HAP-1 (cell line): Measurements from ENCODE around the gene MOV10L1.
"Not testable (repeated sequence)": the region's sequence is repeated elsewhere in the genome, so short reads cannot be mapped to it uniquely, and the experiment has no call there.

Experiments used
- DNase-seq, 2 experiments: peaks; one replicate each; pipeline ENCODE4 v3.0.0-alpha.2; 2016 to 2020; ENCODE audit warnings: low spot score in 2 of 2
- H3K27me3 ChIP-seq: fragments of 250-450 bp; sonication (Bioruptor Pico); 2 replicates; pipeline ENCODE4 v1.5.1; 2020; ENCODE audit warnings: low read depth, mild to moderate bottlenecking, moderate library complexity
- H3K36me3 ChIP-seq: fragments of 250-450 bp; sonication (Bioruptor Pico); replicated peaks from 2 replicates; pipeline ENCODE4 v1.5.1; 2020; ENCODE audit warnings: mild to moderate bottlenecking
- H3K4me1 ChIP-seq: fragments of 250-450 bp; sonication (Bioruptor Pico); 2 replicates; pipeline ENCODE4 v1.5.1; 2020; ENCODE audit warnings: mild to moderate bottlenecking
- H3K4me3 ChIP-seq: fragments of 250-450 bp; sonication (Bioruptor Pico); 2 replicates; pipeline ENCODE4 v1.5.1; 2020; ENCODE audit warnings: mild to moderate bottlenecking, moderate library complexity
- H3K9me3 ChIP-seq: fragments of 250-450 bp; sonication (Bioruptor Pico); 2 replicates; pipeline ENCODE4 v1.5.1; 2020; ENCODE audit warnings: mild to moderate bottlenecking, moderate library complexity
- in situ Hi-C: fragments of 300-500 bp; cut with MboI; formaldehyde crosslinking; loops from 3 replicates; pipeline ENCODE4 v1.14.3; 2020; ENCODE audit warnings: low sequenced_read_pairs, inconsistent platforms, mixed read lengths

The MOV10L1 gene

DNA sequence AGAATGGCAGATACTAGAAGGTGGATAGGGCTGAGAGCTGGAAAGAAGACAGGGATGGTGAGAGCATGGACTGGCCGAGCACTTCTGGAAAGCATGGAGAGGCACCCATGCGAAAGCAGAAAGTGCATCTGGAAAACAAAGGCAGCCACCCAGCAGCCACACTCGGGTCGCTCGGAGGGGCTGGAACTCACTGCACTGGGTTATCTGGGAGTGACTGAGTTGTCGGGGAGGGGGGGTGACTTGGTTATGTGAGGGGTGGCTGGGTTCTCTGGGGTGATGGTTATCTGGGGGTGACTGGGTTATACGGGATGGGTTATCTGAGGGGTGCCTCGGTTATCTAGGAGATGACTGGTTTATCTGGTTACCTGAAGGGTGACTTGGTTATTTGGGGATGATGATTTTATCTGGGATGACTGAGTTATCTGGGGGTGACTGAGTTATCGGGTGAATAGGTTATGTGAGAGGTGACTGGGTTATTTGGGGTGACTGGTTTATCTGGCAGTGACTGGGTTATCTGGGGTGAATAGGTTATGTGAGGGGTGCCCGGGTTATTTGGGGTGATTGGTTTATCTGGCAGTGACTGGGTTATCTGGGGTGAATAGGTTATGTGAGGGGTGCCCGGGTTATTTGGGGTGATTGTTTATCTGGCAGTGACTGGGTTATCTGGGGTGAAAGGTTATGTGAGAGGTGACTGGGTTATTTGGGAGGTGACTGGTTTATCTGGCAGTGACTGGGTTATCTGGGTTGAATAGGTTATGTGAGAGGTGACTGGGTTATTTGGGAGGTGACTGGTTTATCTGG, 78.1 kb downstream of the MOV10L1 start:
- DNase-seq: no peak
- Histone ChIP-seq H3K4me3 (no peak overlapping the region), H3K9me3 (no peaks in the 10 kb centered on the region; the same call in 1 of the 2 replicates), H3K27me3 (no peaks in the 10 kb centered on the region), H3K4me1 (no peaks in the 10 kb centered on the region), H3K36me3 (no peaks in the 10 kb centered on the region)
- in situ Hi-C loops: no loop called here

DNA sequence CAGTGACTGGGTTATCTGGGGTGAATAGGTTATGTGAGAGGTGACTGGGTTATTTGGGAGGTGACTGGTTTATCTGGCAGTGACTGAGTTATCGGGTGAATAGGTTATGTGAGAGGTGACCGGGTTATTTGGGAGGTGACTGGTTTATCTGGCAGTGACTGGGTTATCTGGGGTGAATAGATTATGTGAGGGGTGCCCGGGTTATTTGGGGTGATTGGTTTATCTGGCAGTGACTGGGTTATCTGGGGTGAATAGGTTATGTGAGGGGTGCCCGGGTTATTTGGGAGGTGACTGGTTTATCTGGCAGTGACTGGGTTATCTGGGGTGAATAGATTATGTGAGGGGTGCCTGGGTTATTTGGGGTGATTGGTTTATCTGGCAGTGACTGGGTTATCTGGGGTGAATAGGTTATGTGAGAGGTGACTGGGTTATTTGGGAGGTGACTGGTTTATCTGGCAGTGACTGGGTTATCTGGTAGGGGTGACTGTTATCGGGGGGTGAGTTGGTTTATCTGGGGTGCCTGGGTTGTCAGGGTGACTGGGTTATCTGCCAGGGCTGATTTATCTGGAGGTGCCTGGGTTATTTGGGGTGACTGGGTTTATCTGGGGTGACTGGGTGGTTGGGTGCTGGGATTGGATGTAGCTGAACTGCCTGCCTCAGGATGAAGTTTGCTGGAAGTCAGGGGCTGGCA, 78.8 kb downstream of the MOV10L1 start:
- not testable (repeated sequence) for H3K4me1 ChIP-seq

DNA sequence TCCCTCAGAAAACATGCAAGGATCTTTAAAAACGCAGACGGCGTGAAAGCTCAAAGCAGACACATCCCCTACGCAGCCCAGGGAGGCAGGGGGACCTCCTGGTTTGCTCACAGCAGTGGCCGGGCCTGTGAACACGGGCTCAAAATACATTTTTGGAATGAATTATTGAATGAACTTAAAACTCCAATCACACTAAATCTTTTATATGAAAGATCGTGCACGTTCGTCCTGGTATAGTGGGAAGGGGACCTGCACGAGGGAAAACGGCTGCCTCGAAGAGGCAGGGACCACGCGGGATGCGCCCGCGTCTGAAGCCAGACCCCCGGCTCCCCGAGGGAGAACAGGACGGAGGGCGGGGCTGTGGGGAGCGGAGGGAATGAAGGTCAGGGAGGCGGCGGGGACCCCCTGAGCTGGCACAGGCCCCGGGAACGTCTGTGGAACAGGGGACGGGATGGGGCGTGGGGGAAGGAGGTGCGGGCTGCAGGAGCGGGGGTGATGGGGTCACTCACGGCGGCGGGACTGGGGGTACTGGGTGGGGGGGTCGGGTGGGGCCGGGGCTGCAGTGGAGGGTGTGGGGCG, 79.5 kb downstream of the MOV10L1 start:
- no peaks in the 10 kb centered on the region for H3K36me3 ChIP-seq
- in situ Hi-C loops: no loop called here
- H3K4me1 ChIP-seq: no peaks in the 10 kb centered on the region
- no peak for DNase-seq
- no peaks in the 10 kb centered on the region; the same call in 1 of the 2 replicates for H3K9me3 ChIP-seq
- no peaks in the 10 kb centered on the region for H3K27me3 ChIP-seq
- H3K4me3 ChIP-seq: peak overlapping the region; percentile 23; the same call in 1 of the 2 replicates

More for the DNA sequence above, 78.8 kb downstream of the MOV10L1 start:
- H3K36me3 ChIP-seq, in situ Hi-C loops, H3K9me3 ChIP-seq, DNase-seq, H3K27me3 ChIP-seq, H3K4me3 ChIP-seq: not testable (repeated sequence)

DNA sequence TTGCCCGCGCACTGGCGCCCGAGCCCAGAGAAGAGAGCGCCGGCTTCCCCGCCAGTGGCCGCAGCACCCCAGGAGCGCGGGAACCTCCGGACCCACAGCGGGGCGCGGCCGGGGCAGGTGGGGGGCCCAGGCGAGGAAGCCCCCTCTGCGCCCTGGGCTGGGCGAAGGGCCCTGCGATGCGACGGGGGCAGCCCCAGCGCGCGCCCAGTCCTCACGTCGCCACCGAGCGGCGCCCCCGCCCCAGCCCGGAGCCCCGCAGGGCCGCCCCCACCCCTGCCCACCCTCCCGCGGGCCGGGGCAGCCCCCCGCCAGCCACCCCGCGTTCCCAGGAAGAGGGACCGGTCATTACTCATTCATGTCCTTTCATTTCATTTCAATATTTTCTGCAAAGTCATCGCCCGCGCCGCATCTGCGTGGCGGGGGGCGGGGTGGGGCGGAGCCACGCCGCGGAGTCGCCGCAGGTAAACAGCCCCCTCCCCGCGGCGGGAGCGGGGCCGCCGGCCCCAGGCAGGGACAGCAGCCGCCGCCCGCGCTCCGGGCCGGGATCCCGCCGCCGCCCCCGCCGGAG, 80.1 kb downstream of the MOV10L1 start:
- in situ Hi-C loops: no loop called here
- no peaks in the 10 kb centered on the region for H3K4me1 ChIP-seq
- no peaks in the 10 kb centered on the region for H3K27me3 ChIP-seq
- no peaks in the 10 kb centered on the region for H3K36me3 ChIP-seq
- DNase-seq: peak; percentile 28 to 63
- H3K9me3 ChIP-seq: no peaks in the 10 kb centered on the region; the same call in 1 of the 2 replicates
- H3K4me3 ChIP-seq: peak overlapping the region; percentile 23

DNA sequence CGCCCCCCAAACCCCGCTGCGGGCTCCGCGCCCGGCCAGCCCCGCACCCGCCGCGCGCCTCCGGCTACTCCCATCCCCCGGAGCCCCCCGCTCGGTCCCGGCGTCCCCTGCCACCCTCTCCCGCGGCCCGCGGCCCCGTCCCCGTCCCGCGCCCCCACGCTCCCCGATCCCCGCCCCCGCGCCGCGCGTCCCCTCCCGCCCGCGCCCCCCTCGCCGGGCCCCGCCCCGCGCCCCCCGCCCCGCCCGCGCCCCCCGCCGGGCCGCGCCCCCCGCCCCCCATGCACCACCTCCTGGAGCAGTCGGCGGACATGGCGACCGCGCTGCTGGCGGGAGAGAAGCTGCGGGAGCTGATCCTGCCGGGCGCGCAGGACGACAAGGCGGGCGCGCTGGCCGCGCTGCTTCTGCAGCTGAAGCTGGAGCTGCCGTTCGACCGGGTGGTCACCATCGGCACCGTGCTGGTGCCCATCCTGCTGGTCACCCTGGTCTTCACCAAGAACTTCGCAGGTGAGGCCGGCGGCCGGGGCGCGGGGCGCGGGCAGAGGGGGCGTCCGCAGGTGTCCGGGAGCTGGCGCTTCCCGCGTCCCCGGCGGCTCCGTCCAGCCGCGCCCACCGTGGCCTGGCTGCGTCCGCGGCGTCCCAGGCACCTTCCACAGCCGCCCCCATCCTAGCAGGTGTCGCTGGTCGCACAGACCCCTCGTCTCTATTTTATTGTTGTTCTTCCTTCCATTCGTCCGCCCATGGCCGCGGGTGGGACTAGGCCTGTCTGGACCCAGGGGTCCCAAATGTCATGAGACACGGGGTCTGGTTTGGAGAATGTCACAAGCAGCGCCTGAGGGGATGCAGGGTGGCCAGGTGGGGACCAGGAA, 80.9 kb downstream of the MOV10L1 start, which contains the start of gene PANX2:
Gene PANX2 (plus strand): TSS at position 279 of the 866 bp plus-strand sequence. CDS start 0 bp downstream, at position 279.
- peak in 1 of 2 experiments; percentile 40 for DNase-seq
- no peaks in the 10 kb centered on the region for H3K27me3 ChIP-seq
- H3K9me3 ChIP-seq: no peaks in the 10 kb centered on the region; the same call in 1 of the 2 replicates
- peak within 1 kb of the TSS; percentile 31 for H3K4me3 ChIP-seq
- H3K36me3 ChIP-seq: no peaks in the 10 kb centered on the region
- H3K4me1 ChIP-seq: no peaks in the 10 kb centered on the region
- in situ Hi-C loops: no loop called here

DNA sequence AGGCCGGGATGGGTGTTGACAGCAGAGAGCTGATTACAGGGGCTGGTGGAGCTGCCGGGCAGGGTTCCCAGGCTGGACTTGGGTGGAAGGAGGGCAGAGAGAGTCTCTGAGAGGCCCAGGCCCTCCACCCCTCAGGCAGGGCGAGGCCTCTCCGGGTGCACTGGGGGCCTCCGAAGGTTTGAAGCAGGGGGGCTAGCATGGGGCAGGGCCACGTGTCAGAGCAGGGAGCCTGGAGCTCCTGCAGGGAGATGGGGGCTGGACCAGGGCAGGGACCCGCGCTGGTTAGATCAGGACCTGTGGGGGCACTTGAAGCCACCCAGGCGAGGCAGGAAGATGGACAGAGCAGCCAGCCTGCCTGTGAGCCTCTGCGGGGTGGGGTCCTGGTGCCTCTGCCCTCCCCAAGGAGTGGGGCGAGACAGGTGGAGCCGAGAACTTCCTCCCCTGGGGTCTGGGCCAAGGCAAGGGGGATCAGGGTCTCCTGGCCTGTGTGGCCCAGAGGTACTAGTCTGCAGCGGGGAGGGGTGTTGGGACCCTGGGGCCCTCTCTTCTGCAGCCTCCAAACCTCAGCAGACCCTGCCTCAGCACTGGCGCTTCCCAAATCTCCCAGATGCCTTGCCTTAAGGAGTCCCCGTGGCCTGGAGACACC, 81.6 kb downstream of the MOV10L1 start:
- Histone ChIP-seq H3K9me3 (no peaks in the 10 kb centered on the region; the same call in 1 of the 2 replicates), H3K36me3 (no peaks in the 10 kb centered on the region), H3K4me1 (no peaks in the 10 kb centered on the region), H3K27me3 (no peaks in the 10 kb centered on the region), H3K4me3 (peak overlapping the region; percentile 31)
- DNase-seq: no peak
- in situ Hi-C loops: no loop called here

DNA sequence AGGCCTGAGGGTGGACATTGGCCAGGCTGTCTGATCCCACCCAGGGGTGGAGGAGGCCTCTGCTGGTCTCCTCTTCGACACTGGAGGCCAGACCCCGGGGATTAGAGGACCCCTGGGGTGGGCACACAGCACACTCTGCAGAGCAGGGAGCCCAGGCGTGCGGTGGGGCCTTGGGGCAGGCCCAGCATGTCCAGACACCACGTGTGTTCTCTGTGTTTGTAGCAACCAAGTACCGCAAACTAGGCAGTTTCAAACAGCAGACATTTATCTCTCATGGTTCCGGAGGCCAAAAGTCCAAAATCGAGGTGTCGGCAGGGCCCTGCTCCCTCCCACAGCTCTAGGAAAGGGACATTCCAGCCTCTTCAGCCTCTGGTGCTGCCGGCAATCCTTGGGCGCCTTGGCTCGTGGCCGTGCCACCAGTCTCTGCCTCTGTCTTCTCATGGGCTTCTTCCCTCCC, 82.2 kb downstream of the MOV10L1 start:
- no peaks in the 10 kb centered on the region for H3K36me3 ChIP-seq
- no peaks in the 10 kb centered on the region for H3K4me1 ChIP-seq
- in situ Hi-C loops: no loop called here
- no peak overlapping the region for H3K4me3 ChIP-seq
- H3K27me3 ChIP-seq: no peaks in the 10 kb centered on the region
- no peaks in the 10 kb centered on the region for H3K9me3 ChIP-seq
- DNase-seq: no peak

DNA sequence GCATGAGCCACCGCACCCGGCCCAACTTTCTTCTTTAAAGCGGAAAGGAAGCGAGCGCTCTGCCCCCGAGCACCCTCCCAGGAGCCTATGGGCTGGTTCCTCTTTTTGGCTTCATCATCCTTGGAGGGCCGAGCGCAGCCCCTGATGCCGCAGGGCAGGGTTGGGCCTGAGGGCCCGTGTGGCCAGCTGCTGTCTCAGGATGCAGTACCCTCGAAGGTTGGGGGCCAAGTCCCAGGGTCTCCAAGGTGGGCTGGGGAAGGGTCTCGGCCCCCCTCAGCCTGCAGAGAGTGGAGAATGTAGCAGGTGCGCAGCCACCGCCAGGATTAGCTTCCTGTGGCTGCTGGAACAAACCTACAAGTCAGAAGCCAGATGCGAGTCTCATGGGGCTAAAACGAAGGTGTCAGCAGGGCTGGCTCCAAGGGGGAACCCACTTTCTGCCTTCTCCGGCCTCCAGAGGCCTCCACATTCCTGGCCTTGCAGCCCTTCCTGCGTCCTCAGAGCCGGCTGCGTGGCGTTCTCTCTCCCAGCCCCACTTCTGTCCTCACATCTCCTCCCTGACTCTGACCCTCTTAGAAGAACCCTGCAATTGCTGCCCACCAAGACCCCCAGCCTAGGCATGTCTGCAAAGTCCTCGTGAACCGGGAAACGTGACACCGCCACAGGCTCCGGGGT, 83.6 kb downstream of the MOV10L1 start:
- no peak overlapping the region for H3K4me3 ChIP-seq
- no peaks in the 10 kb centered on the region for H3K4me1 ChIP-seq
- in situ Hi-C loops: no loop called here
- DNase-seq: no peak
- no peaks in the 10 kb centered on the region for H3K9me3 ChIP-seq
- H3K27me3 ChIP-seq: no peaks in the 10 kb centered on the region
- H3K36me3 ChIP-seq: no peaks in the 10 kb centered on the region

DNA sequence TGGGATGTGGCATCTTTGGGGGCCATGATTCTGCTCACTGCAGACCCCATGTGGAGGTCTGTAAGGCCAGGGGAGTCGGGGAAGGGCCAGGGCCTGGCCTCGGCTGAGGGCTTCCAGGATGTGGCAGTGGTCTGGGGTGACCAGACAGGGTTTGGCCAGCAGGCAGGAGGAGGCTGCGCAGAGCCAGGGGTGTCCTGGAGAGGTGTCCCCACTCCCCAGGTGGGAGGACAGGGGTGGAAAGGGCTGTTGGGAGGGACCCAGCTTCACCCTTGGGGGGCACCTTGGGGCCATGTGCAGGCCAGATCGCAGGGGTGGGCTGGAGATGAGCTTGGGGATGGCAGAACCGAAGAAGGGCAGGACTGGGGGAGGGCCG, 84.2 kb downstream of the MOV10L1 start:
- Histone ChIP-seq H3K9me3 (no peaks in the 10 kb centered on the region), H3K36me3 (no peaks in the 10 kb centered on the region), H3K4me3 (no peak overlapping the region), H3K27me3 (no peaks in the 10 kb centered on the region), H3K4me1 (no peaks in the 10 kb centered on the region)
- DNase-seq: no peak
- in situ Hi-C loops: no loop called here

DNA sequence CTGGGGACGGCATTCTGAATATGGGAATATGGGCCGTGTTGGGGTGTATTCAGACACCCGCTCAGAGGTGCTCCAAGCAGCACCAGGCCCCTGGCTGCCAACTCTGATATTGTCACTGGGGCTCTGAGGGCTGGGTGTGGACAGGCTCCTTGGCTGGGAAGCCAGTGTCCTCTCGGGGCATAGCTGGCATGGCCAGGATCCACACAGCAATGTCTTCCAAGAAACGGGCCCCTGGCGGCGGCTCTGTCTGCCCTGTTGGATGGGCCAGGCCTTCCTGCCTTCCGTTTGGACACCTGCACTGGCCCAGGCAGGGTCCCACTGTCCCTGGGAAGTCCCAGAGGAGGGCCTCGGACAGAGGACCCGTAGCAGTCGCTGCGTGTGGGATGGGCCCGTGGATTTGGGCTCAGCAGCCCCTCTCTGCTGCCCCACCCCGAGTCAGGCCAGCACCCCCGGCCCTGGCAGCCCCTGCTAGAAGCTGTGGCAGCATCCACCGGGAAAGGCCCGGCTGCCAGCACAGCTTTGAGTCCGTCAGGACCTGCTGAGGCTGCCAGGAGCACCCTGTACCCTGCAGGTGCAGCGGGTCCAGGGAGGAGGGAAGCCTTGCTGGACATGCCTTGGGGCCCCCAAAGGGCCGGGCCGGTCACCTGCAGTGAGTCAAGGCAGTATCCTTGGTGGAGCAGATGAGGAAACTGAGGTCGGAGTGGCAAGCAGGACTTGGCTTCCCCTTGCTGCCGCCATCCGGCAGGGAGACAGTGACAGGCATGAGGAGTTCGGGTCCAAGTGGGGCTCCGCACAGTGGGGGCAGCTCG, 84.8 kb downstream of the MOV10L1 start:
- no peaks in the 10 kb centered on the region; the same call in 1 of the 2 replicates for H3K36me3 ChIP-seq
- in situ Hi-C loops: no loop called here
- H3K4me1 ChIP-seq: no peaks in the 10 kb centered on the region
- H3K4me3 ChIP-seq: no peak overlapping the region
- H3K9me3 ChIP-seq: no peaks in the 10 kb centered on the region
- H3K27me3 ChIP-seq: no peaks in the 10 kb centered on the region
- no peak for DNase-seq

DNA sequence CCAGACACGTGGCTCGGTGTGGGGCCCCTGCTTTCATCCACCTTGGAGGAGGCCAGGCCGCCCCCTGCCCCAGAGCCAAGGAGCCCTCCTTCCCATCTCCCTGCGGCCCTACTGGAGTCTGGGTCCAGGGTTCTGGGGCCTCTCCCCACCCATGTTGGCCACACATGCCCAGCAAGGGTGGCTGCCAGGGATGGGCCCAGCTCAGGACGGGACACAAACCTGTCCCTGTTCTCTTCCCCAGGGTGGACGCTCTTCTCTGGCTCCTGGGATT, 85.3 kb downstream of the MOV10L1 start:
- in situ Hi-C loops: no loop called here
- Histone ChIP-seq H3K4me3 (no peak overlapping the region), H3K9me3 (no peaks in the 10 kb centered on the region), H3K4me1 (no peaks in the 10 kb centered on the region), H3K36me3 (no peaks in the 10 kb centered on the region; the same call in 1 of the 2 replicates), H3K27me3 (no peaks in the 10 kb centered on the region)
- no peak for DNase-seq
